Measurements from ENCODE around the gene ERMARD.
A peak's percentile ranks its signal among the peaks of the same experiment; 100 is the strongest.

Gene ERMARD

DNA sequence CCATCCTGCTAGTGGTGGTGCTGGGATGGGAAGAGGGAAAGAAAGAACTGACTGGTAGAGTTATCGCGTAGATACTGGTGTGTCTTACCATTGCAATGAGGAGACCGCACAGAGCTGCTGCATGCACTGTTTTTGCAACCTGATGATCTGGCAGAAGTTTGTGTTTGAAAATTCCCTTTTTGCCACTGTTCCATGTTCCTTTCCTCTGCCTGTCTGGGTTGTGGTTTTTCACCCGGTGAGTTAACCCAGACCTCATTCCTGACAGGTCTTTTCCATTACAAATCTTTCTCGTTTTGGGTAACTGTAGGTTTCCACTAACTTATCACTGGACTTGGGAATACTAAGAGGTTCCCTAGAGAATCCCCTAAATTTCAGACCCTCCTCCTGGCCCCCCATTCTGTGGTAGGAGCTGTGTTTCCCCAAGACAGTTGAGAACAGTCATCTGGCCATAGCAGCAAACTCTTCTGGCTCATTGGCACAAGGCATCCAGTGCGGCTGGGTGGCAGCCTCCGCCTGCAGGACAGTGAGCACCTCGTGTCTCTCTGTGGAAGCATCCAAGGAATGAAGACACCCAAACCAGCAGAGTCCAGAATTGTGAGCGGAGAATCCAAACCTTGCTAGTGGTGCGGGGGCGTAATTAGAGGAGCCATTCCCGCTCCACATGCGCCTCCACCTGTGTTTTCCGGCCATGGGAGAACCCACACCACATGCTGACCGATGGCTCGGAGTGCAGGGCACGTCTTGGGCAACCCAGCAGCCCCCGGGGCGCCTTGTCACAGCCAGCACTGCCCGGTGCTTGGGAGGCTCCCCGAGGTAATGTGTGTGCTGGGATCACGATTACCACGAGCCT, 32.8 kb downstream of the ERMARD start:
- no peak for DNase-seq

DNA sequence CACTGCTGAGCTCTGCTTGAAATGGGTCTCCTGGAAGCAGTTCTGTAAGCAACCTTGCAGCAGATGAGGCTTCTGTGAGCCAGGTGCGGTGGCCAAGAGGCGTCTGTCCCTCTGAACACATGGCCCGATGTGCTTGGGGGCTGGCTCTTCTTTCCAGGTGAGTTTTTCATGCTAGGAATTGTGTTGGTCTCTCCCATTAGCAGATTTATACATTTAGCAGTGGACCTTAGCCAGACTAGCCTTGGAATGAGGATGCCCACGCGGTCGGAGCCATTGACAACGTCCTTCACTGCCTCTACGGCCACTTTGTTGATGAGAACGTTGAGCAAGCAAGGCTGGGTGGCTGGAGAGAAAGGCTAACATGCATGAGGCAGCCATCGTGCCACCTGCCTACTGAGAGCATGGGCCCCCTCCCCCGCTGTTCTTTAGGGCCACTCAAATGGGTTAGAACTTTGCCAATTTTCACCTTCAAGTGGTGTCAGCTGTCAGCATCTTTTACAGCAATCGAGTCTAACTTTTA, 33.5 kb downstream of the ERMARD start:
- no peak for DNase-seq

DNA sequence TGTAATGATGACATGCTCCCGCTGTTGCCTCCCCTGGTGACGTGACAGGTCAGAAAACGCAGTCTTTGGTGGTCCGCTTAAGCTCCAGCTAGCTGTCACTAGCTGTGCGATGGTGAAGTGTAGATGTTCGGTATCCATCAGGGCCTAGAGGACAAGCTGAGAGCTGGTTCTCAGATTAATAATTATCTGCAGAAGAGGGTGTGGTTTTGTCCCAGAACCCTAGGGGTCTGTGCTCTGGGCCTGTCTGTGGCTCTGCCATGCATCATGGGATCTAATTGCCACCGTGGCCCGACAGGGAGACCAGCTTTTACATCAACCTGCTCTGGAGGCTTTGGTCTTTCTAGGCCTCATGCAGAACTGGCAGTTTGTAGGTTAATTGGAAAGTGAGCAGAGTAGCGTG, 34.1 kb downstream of the ERMARD start:
- DNase-seq = no peak

DNA sequence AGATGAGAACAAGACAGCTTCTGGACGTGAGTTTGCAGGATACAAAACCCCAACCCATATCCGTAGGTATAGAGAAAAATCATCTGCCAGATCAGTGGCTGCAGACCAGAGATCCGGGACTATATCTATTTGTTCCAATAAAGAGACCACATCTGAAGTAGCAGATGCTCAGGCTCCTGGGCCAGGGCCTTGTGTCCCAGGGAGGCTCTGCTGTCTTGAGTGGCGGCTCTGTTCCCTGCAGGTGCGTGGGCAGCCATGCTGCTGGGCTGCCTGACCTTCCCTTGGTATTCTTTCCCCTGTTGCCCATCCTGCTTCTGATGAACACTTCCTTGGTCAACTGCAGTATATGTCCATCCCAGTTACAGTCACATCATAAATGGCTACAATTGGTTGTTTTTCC, 34.9 kb downstream of the ERMARD start:
- no peak for DNase-seq

DNA sequence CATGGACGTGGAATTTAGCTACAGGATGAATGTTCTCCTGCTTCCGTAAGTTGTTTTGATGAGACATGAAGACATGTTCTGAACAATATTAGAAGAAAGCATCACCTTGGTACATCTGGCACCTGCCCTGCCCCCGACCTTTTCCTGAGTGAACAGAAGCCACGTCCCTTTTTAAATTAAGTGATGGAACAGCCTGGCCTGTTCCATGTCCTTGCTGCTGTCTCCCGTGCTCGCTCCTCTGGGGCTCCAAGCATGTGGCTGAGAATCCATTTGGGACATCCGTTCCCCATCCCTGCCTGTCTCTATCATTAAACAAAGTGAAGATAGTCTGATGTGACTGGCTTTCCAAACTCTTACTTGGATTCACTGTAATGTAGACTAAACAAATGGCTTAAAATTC, 36.4 kb downstream of the ERMARD start:
- DNase-seq = no peak

DNA sequence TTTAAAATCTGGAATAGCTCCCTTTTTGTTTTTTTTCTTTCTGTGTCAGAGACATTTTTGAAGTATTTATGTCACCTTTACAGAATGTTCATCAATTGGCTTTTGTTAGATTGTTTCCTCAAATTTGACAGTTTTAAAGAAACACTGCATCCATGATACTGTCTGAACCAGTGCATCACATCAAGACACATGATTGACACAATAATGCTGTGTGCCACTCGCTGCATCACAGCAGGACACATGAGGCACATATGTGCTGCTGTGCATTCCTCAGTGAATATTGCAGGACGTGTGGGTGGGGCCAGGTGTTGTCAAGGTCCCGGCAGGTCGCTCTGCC, 37.4 kb downstream of the ERMARD start:
- no peak for DNase-seq

DNA sequence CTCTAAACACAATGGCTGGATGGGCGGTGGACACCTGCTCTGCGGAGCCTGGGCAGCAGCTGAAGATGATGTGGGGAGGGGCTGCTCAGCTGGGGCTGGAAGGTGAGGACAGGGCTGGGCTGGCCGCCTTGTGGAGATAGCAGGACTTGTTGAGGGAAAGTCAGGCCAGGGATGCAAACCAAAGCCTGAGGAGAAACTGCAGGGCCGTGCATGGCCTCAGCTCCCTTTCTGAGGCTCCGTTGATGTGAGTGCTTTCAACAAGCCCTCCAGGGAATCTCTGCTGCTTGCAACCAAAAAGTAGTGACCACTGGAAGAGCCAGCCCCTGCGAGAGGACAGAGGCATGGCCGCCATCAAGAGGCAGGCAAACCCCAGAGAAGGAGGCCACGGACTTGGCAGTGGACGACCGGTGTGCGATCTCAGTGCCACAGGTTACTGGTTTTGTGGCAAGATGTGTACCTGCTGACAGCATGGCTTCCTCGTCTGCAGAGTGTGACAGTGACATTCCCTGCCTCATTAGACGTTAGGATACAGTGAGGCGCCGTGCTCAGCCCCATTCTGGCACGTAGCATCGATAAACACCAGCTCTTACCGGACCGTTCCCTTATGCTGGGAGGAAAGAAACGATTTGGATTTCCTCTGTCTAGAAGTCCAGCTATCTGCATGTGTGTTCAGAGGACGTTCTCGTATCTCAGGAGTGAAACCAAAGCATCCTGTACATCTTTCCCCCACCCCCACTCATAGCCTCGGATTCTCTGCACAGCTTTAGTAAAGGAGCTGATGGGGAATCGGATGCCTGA, 37.9 kb downstream of the ERMARD start:
- no peak for DNase-seq

DNA sequence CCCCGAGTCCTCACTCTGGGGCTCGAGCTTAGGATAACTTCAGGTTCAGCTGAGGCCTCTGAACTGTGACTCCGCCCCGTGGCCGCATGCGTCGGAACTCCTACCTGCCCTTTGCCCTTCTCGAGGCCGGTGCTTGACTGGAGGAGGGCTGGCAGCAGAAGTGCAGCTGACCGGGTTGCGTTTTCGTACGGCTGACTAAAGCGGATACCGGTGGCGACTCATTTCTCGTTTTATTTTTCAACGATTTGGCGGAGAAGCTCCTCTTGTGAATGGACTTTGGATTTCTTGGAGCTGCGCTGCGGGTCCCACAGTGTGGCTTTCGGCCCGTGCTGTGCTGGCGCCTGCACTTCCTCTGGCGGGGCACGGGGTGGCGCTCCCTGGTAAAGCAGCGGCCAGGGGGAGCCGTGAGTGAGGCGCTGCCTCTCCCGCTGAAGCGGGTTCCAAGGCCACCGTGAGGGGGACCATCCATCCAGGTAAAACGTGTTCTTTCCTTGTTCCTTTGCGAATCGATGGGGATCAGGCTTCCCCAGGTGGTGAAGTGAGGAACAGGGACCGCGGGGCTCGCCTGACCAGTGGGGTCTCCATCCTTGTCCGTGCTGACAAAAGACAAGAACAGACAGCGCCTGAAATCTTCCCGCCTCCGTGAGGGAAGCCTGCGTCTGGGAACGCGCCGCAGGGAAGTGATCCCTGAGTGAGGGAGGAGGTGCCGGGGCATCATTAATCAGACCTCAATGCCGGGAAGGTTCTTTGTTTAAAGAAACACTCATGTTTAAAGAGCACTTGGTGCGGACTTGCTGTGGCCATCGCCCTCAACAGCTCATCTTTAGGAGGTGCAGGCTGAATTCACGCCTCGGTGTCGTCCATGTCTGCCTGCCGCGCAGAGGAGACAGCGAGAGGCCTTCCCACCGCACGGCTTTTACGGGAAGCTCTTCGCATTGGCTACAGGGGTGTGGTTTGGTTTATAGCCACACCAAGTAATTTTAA, 38.8 kb downstream of the ERMARD start:
- DNase-seq = peak; percentile 77

DNA sequence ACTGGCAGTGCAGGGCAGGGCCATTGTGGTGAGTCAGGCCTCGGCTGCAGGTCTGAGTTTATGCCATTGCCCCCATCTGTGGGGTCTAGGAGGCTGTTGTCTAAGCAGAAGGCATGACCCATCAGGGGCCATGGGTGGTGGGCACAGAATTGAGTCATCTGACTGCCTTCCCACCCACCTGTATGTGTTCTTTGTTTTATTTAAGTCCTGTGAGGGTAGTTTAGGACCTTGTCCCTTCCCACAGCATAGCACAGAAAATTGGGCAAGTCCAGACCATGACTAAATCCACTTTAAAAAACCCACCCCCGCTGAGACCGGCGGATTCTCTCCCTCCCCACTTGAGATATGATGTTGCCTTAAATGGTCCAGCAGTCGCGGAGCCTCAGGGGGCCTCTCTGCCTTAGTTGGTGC, 40.3 kb downstream of the ERMARD start:
- DNase-seq = no peak

DNA sequence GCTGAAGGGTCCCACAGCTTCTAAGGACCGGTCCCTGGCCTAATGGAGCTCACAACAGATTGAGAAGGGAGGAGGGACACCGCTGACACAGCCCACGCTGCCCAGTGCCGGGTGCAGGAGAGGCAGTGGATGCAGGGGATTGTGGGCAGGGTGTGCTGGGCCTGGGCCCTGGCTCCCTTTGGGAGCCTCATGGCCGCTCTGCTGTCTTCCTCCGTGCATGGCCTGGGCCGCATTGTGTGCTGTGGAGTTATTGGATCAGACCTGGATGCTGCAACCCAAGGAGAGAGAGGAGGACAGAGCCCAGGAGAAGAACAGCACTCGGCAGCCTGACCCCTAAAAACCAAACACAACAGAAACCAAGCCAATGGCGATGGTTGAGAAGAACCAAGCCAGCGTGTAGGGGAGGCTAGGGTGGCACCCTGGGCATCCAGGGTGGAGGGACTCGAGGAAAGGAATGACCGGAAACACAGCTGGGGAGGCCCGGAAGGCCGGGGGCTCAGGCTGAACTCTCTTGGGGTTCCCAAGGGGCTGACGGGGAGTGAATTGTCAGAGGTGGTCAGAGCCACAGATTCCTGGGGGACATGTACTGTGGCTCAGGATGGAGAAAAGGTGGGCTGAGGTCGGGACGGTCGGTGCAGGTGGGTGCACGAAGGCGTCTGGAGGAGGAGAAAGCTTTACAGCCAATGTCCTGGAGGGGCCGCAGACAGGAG, 41.0 kb downstream of the ERMARD start:
- no peak for DNase-seq

DNA sequence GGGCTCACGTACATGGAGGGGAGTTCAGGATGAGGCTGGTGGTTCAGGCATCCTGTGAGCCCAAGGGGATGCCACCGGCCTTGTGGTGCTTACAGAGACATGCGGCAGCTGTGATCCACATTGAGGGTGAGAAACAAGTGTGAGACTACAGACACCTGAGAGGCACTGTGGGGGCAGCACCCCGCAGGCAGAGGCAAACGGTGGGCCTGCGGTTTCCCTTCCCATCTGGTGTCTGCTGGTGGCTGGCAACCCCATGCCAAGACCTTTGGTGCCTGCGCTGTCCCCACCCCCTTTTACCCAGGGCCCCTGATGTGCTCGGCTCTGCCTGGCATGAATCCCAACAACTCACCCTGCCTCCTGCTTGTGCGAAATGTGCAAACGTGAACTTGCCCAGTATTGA, 42.0 kb downstream of the ERMARD start:
- DNase-seq = no peak

DNA sequence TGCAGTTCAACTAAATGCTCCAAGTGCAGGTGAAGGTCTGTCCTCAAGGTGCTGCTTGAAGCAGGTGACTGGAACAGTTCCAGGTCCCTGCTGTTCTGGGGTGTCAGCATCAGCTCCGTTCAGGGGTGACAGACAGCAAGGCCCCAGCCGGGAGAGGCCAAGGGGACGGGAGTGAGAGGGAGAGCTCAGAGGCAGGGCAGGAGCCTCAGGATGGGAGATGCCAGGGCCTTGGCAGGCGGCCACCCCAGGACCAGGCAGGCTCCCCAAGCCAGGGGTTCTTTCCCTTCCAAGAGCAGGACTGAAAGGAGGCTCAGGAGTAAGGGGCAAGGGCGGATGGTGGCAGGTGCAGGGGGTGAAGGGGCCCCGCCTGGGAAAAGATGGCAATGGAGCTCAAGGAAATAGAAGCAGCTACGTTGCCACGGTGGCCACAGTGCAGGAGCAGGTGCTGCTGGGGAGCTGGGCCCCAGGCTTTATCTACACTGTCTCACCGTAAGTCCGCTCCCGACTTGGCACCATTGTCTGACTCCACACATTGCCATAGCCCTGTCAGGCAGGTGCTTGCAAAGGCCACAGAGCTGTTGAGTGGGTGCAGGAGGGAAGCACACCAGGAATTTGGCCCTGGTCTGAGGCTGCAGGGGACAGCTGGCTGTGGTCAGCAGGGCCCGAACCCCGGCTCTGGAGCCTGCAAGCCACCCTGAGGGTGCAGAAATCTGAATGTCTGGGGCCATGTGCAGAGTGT, 43.1 kb downstream of the ERMARD start:
- DNase-seq = no peak

DNA sequence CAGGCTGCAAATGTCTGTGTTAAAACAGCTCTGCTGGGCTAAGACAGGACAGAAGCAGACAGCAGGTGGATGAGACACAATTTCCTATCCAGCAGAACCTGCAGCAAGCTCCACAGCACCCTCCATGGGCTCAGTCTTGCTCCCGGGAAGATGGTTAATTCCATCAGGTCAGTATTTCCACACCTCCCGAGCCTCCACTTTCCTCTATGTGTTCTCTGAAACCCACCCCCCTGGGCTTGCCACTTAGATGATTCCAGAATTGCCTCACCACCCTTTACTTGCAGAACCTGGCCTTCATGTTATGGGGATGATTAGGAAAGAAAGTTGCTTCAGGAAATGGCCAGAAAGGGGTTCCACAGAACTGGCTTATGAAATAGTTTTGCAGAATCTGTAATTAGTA, 43.8 kb downstream of the ERMARD start:
- no peak for DNase-seq

DNA sequence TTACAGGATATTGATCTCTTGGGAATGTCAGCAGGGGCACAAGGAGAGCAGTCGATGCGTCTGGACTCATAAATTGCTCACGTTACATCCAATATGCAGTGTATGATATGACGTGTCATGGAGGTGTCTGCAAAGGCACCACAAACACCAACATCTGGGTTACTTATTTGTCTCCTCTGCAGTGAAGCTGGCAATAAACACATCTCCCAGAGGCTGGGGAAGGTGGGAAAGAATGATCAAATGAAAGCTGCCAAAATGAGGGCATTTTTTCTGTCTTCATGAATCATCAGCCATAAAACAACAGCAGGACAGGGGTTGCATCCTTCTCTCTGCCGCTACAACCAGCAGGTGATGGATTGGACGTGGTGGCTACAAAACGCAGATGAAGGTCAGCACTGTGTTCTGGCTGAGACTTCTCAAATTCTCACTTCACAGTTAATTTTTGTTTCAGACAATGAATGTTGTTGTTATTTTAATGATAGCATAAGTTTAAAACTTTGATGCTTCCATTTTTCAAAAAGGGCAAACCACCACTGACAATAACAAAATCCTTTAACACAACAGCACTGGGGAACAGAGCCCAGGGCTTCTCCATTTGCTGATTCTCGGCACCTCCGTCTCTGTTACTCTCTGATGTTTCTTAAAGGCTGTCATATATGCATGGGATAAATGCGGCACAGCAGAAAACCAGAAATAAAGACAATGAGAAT, 47.5 kb downstream of the ERMARD start:
- no peak for DNase-seq

DNA sequence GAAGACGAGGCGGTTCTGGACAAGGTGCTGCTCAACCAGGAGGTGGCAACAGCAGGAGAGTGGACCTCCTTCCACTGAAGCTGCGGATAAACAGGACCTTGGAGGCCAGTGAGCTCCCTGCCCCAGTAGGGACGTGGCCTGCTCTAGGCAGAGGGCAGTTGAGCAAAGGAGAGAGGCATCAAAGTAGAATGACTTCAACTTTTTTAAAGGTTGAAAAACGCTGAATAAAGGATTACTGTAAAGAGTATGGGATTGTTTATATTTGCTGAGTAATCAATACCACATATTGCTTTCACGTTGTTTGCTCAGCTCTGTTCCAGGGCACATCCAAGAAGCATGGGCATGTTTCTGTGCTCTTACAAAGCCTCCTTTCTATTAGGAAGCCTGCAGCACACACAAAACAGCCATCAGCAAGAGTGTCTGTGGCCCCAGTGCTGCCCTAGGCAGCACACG, 48.1 kb downstream of the ERMARD start:
- no peak for DNase-seq

DNA sequence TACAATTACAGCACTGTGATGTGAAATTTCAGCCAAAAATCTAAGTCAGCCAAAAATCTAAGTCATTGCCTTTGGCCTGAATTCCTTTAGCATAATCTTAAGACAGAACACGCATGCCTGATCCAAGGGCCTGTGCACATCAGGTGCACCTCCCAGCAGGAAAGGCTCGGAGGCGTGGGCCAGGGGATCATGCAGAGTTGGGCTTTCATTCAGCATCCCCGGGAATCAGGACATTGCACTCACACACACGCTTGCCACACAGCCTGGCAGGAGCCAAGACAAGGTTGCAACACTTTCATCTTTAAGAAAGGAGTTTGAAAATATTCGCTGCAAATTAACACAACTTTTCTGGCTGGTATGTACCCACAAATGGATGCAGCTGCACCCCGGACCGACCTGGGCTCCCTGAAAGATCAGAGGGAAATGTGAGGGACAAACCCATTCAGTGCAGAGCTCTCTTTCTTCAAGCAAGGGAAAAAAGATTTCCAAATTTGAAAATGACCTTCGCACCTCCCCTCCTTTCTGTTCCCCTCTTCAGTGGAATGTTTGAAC, 48.8 kb downstream of the ERMARD start:
- no peak for DNase-seq

DNA sequence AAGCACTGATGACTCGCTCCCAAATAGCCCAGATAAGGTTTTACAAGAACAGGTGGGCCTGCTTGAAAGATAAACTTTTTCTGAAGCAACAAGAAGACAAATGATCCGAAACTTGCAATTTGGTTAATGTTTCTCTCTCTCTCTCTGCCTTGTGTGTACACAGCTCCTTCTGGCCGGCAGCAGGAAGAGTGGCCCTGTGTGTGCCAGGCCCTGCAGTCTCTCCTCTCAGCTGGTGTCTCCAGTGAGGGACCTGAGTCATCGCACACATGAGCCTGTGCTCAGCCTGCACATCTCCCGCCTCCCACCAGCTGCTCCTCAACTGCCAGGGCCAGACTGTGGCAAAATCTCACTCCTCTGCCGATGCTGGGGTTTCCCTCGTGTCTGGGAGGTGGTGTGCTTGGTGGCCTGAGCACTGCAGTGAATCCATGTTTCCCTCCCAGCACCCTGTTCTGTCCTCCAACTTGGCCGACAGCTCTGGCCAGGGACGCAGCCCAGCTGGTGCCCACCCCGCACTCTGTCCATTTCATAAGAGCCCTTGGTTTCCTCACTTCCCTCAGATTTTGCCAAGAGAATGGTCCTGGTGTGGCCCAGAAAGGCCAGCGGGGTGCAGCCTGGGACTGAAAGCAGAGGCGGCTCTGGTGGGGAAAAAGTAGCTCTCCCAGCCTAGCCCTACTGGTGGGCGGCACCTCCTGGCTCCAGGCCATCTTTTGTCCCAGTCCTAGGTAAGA, 49.4 kb downstream of the ERMARD start:
- no peak for DNase-seq

DNA sequence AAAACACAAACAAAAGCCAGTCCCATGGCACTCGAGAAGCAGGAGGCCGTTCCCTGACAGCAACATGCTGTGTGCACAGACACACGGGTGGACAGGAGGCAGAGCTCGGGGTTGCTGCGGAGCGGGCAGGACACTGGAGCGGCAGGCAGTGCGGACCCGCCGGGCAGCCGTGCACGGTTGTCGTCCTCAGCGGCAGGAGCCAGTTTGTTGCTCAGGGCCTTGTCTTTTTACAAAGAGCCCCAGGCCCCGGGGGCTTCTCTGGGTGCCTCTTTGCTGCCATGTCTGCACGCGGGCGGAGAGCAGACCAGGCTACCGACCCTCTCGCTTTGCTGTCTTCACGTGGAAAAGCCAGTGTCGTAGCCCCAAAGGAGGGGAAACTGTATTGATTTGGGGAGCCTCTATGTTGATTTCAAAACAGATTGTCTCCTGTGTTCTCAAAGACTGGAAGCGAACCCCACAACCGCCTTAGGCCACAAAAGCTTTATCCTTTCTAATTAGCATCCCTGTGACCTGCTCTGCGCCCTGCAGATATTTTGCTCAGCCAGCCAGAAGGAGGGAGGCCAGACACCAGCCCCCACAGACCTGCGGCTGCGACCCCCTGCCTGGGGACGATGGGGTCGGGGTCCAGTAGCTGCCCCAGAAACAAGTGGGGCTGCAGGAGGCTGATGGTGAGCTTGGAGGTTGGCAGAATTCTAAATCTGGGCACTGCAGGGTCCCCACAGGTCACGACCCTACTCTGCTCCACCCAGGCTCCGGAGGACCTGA, 50.2 kb downstream of the ERMARD start:
- DNase-seq = no peak

DNA sequence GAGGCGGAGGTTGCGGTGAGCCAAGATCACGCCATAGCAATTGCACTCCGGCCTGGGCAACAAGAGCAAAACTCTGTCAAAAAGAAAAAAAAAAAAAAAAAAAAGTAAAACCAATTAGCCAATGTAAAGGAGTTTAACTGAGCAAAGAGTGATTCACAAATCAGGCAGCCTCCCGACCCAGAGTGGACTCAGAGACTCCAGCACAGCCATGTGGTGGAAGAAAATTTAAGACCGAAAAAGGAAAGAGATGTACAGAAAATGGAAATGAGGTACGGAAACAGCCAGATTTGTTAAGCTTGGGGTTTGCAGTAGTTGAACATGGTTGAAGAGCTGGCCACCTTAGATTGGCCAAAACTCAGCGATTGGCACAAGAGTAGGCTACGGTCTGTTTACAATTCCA, 51.4 kb downstream of the ERMARD start:
- DNase-seq = no peak

Measured in CD4-positive, alpha-beta T cell treated with Interleukin-17A for 4 hours (primary cell).